ENCODE results near the gene AGPAT3.
A peak's percentile ranks its signal among the peaks of the same experiment; 100 is the strongest.

Gene AGPAT3

GRCh38 chr21:43937891-43938309, 72.9 kb downstream of the AGPAT3 start:
- DNase-seq (ENCODE audit: low spot score): no peak

GRCh38 chr21:43938751-43939442, 73.9 kb downstream of the AGPAT3 start:
- peak; percentile 74 for DNase-seq (ENCODE audit: low spot score)

GRCh38 chr21:43939443-43940328, 74.7 kb downstream of the AGPAT3 start:
- DNase-seq (ENCODE audit: low spot score): no peak

GRCh38 chr21:43940329-43941050, 75.5 kb downstream of the AGPAT3 start:
- DNase-seq (ENCODE audit: low spot score): no peak

- no peak for DNase-seq (ENCODE audit: low spot score)
Measured at GRCh38 chr21:43942201-43942600, 77.2 kb downstream of the AGPAT3 start.

- DNase-seq (ENCODE audit: low spot score): no peak
Measured at GRCh38 chr21:43942621-43943020, 77.6 kb downstream of the AGPAT3 start.

GRCh38 chr21:43943512-43944077, 78.6 kb downstream of the AGPAT3 start:
- no peak for DNase-seq (ENCODE audit: low spot score)

GRCh38 chr21:43944078-43944633, 79.1 kb downstream of the AGPAT3 start:
- DNase-seq (ENCODE audit: low spot score): no peak

GRCh38 chr21:43944757-43945156, 79.7 kb downstream of the AGPAT3 start:
- DNase-seq (ENCODE audit: low spot score): no peak

GRCh38 chr21:43948740-43949498, 83.9 kb downstream of the AGPAT3 start:
- no peak for DNase-seq (ENCODE audit: low spot score)

- no peak for DNase-seq (ENCODE audit: low spot score)
Measured at GRCh38 chr21:43949499-43950208, 84.6 kb downstream of the AGPAT3 start.

- DNase-seq (ENCODE audit: low spot score): no peak
Measured at GRCh38 chr21:43950481-43950880, 85.5 kb downstream of the AGPAT3 start.

- no peak for DNase-seq (ENCODE audit: low spot score)
Measured at GRCh38 chr21:43950936-43951335, 85.9 kb downstream of the AGPAT3 start.

GRCh38 chr21:43951911-43952703, 87.1 kb downstream of the AGPAT3 start:
- no peak for DNase-seq (ENCODE audit: low spot score)

GRCh38 chr21:43953021-43953420, 88.0 kb downstream of the AGPAT3 start:
- DNase-seq (ENCODE audit: low spot score): no peak

- DNase-seq (ENCODE audit: low spot score): no peak
Measured at GRCh38 chr21:43954042-43954441, 89.0 kb downstream of the AGPAT3 start.

- DNase-seq (ENCODE audit: low spot score): no peak
Measured at GRCh38 chr21:43954896-43955295, 89.9 kb downstream of the AGPAT3 start.

- no peak for DNase-seq (ENCODE audit: low spot score)
Measured at GRCh38 chr21:43956019-43956669, 91.1 kb downstream of the AGPAT3 start.

GRCh38 chr21:43956670-43957035, 91.6 kb downstream of the AGPAT3 start:
- DNase-seq (ENCODE audit: low spot score): no peak

Data from Ammon's horn (tissue), 1 donor.